HCT116 (cell line): ENCODE measurements around the gene MTMR6.

Experiments used
- CEBPB ChIP-seq: IDR thresholded peaks from 2 replicates; pipeline ENCODE4 v1.6.1; 2012; ENCODE audit warnings: low read depth
- EGR1 ChIP-seq: IDR thresholded peaks from 2 replicates; pipeline ENCODE4 v1.6.1; 2012; ENCODE audit warnings: low read depth
- ELF1 ChIP-seq: IDR thresholded peaks from 2 replicates; pipeline ENCODE4 v1.6.1; 2012; ENCODE audit warnings: low read depth, borderline replicate concordance
- EZH2phosphoT487 ChIP-seq: fragments of 200-600 bp; IDR thresholded peaks from 2 replicates; pipeline ENCODE4 v1.6.1; 2018; ENCODE audit warnings: antibody characterized with exemption, borderline replicate concordance
- JUND ChIP-seq: IDR thresholded peaks from 2 replicates; pipeline ENCODE4 v1.6.1; 2012
- POLR2A ChIP-seq: IDR thresholded peaks from 2 replicates; pipeline ENCODE4 v1.7.0; 2011; ENCODE audit warnings: borderline replicate concordance; ENCODE audit not compliant: insufficient read depth, insufficient read length; ENCODE audit errors: extremely low read depth
- POLR2AphosphoS5 ChIP-seq: IDR thresholded peaks from 2 replicates; pipeline ENCODE4 v1.6.1; 2011; ENCODE audit warnings: mild to moderate bottlenecking, low read depth, low read length, moderate library complexity
- RAD21 ChIP-seq: IDR thresholded peaks from 2 replicates; pipeline ENCODE4 v1.6.1; 2012; ENCODE audit warnings: low read depth, mild to moderate bottlenecking
- SP1 ChIP-seq: IDR thresholded peaks from 2 replicates; pipeline ENCODE4 v1.6.1; 2012; ENCODE audit warnings: low read depth
- ZNF274 ChIP-seq: fragments of 200-500 bp; sonication (Bioruptor generic); IDR thresholded peaks from 2 replicates; pipeline ENCODE4 v1.6.1; 2014; ENCODE audit warnings: mild to moderate bottlenecking, low read depth, low read length, inconsistent platforms
- TF ChIP-seq, protein P1 (sequence below), 3 experiments: fragments of 200-600 bp in 1 of 3; sonication (generic) in 1 of 3; IDR thresholded peaks in 2 of 3; conservative IDR thresholded peaks in 1 of 3; 2 replicates each; pipeline ENCODE4 v1.5.1; 2012 to 2017; ENCODE audit warnings: low read depth in 2 of 3, low read length in 2 of 3, antibody characterized with exemption in 1 of 3, borderline replicate concordance in 1 of 3, control low read depth in 1 of 3, mild to moderate bottlenecking in 1 of 3, mixed read lengths in 1 of 3, mixed run types in 1 of 3, moderate library complexity in 1 of 3; ENCODE audit not compliant: insufficient read depth in 1 of 3

DNA sequence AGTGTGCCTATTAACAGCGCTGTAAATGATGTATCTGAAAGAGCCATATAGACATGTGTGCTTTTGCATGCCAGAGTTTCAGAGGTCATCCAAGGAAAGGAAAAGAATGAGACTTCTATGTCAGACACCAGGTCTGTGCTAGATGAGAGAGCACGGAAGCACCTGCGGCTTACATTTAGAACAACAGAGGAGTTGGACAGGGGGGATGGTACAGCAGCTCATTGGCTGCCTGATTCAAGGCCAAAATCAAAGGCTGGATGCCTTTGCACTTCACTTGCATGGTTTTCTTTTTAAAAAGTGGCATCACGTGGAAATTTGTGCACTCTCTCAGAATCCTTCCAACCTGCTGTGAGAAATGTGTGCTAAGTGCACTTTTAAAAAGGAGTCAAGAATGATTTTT is 82.4 kb downstream of the MTMR6 start:
- TF ChIP-seq POLR2A: no peak
- TF ChIP-seq EZH2phosphoT487: no peak
- TF ChIP-seq, protein P1, sequence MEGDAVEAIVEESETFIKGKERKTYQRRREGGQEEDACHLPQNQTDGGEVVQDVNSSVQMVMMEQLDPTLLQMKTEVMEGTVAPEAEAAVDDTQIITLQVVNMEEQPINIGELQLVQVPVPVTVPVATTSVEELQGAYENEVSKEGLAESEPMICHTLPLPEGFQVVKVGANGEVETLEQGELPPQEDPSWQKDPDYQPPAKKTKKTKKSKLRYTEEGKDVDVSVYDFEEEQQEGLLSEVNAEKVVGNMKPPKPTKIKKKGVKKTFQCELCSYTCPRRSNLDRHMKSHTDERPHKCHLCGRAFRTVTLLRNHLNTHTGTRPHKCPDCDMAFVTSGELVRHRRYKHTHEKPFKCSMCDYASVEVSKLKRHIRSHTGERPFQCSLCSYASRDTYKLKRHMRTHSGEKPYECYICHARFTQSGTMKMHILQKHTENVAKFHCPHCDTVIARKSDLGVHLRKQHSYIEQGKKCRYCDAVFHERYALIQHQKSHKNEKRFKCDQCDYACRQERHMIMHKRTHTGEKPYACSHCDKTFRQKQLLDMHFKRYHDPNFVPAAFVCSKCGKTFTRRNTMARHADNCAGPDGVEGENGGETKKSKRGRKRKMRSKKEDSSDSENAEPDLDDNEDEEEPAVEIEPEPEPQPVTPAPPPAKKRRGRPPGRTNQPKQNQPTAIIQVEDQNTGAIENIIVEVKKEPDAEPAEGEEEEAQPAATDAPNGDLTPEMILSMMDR (IDR thresholded peaks at IDR 0.05 in 2 of 3, conservative IDR thresholded peaks at IDR 0.05 in 1 of 3; ENCODE audit: borderline replicate concordance in 1 of 3, insufficient read depth in 1 of 3, low read depth in 2 of 3, low read length in 2 of 3): no peak
- no peak for TF ChIP-seq JUND
- no peak for TF ChIP-seq ELF1
- no peak for TF ChIP-seq CEBPB
- TF ChIP-seq EGR1: no peak
- no peak for TF ChIP-seq ZNF274
- no peak for TF ChIP-seq POLR2AphosphoS5
- no peak for TF ChIP-seq RAD21
- TF ChIP-seq SP1: no peak
